ENCODE data around the gene ARPP19.

The ARPP19 gene

GRCh38 chr15:52523192-52523591 lies 45.6 kb downstream of the ARPP19 start:
- Histone ChIP-seq H3K27ac (replicated peaks) (no peak overlapping the region), H3K4me3 (replicated peaks; ENCODE audit: insufficient read depth, low read length) (no peak overlapping the region), H3K27me3 (ENCODE audit: insufficient read depth, poor library complexity, severe bottlenecking) (no peaks in the 10 kb centered on the region)
- TF ChIP-seq REST (IDR thresholded peaks at IDR 0.05; ENCODE audit: insufficient replicate concordance, low read depth) (no peak), GABPA (IDR thresholded peaks at IDR 0.05; ENCODE audit: low read depth) (no peak), SPI1 (IDR thresholded peaks at IDR 0.05; ENCODE audit: borderline replicate concordance, low read depth) (no peak), CTCF (IDR thresholded peaks at IDR 0.05; ENCODE audit: insufficient read depth, low read length) (no peak), POLR2AphosphoS5 (IDR thresholded peaks at IDR 0.05; ENCODE audit: low read depth) (no peak)
- DNase-seq (ENCODE audit: low read depth in 1 of 2, low spot score in 1 of 2), result no peak

GRCh38 chr15:52521682-52522081 lies 47.1 kb downstream of the ARPP19 start:
- H3K4me3 ChIP-seq (replicated peaks; ENCODE audit: insufficient read depth, low read length), result no peak overlapping the region
- TF ChIP-seq POLR2AphosphoS5 (IDR thresholded peaks at IDR 0.05; ENCODE audit: low read depth), result no peak
- TF ChIP-seq REST (IDR thresholded peaks at IDR 0.05; ENCODE audit: insufficient replicate concordance, low read depth), result no peak
- TF ChIP-seq GABPA (IDR thresholded peaks at IDR 0.05; ENCODE audit: low read depth), result no peak
- TF ChIP-seq CTCF (IDR thresholded peaks at IDR 0.05; ENCODE audit: insufficient read depth, low read length), result no peak
- TF ChIP-seq SPI1 (IDR thresholded peaks at IDR 0.05; ENCODE audit: borderline replicate concordance, low read depth), result no peak
- no peak for DNase-seq (ENCODE audit: low read depth in 1 of 2, low spot score in 1 of 2)
- no peaks in the 10 kb centered on the region for H3K27me3 ChIP-seq (ENCODE audit: insufficient read depth, poor library complexity, severe bottlenecking)
- H3K27ac ChIP-seq (replicated peaks), result no peak overlapping the region

GRCh38 chr15:52520421-52520820 lies 48.4 kb downstream of the ARPP19 start:
- DNase-seq (ENCODE audit: low read depth in 1 of 2, low spot score in 1 of 2), result no peak
- no peak for TF ChIP-seq CTCF (IDR thresholded peaks at IDR 0.05; ENCODE audit: insufficient read depth, low read length)
- no peak for TF ChIP-seq POLR2AphosphoS5 (IDR thresholded peaks at IDR 0.05; ENCODE audit: low read depth)
- no peak for TF ChIP-seq GABPA (IDR thresholded peaks at IDR 0.05; ENCODE audit: low read depth)
- no peak for TF ChIP-seq REST (IDR thresholded peaks at IDR 0.05; ENCODE audit: insufficient replicate concordance, low read depth)
- no peak for TF ChIP-seq SPI1 (IDR thresholded peaks at IDR 0.05; ENCODE audit: borderline replicate concordance, low read depth)
- H3K27me3 ChIP-seq (ENCODE audit: insufficient read depth, poor library complexity, severe bottlenecking), result no peaks in the 10 kb centered on the region
- no peak overlapping the region for H3K4me3 ChIP-seq (replicated peaks; ENCODE audit: insufficient read depth, low read length)
- no peak overlapping the region for H3K27ac ChIP-seq (replicated peaks)
